IMR-90 (cell line): ENCODE results near the gene F5. TPM values are rescaled to one million over a fixed set of nuclear protein-coding genes. Genes with fewer than 3 reads are reported as not detected.

ENCODE experiments used
- ATAC-seq: fragments of 200-7000 bp; cut with Tn5 transposase; 2 replicates; pipeline ENCODE4 v1.9.1; 2020; ENCODE audit warnings: low read depth, mild to moderate bottlenecking, moderate library complexity
- BruUV-seq: library from RNA; stranded (reverse); fragments of 400-500 nt; replicated peaks from 2 replicates; lab custom pipeline; 2021; lab: Mats Ljungman, UMichigan
- CTCF ChIA-PET: fragments of 300-600 bp; formaldehyde crosslinking; extraction: SDS; loops from one replicate; lab custom pipeline; 2021; ENCODE audit warnings: antibody characterized with exemption; lab: Yijun Ruan, JAX
- POLR2A ChIA-PET: fragments of 300-600 bp; sonication (Branson Sonifier 250); formaldehyde crosslinking; loops from one replicate; lab custom pipeline; 2022; ENCODE audit warnings: antibody characterized with exemption; ENCODE audit not compliant: unreplicated experiment; lab: Charles Lee
- DNase-seq: peaks from one replicate; pipeline ENCODE4 v3.0.0; 2013
- H2AFZ ChIP-seq: replicated peaks from 2 replicates; pipeline ENCODE3; 2013; ENCODE audit warnings: low read length, mild to moderate bottlenecking; ENCODE audit not compliant: poor library complexity
- H2AK5ac ChIP-seq: 2 replicates; pipeline ENCODE4 v1.6.1; 2013; ENCODE audit warnings: low read depth, low read length, inconsistent platforms
- H2AK9ac ChIP-seq: replicated peaks from 2 replicates; pipeline ENCODE3; 2013; ENCODE audit warnings: mild to moderate bottlenecking, low read depth, low read length, moderate library complexity; ENCODE audit not compliant: poor library complexity
- H2BK120ac ChIP-seq: 2 replicates; pipeline ENCODE4 v1.6.1; 2013; ENCODE audit warnings: low read depth, low read length, inconsistent platforms
- H2BK15ac ChIP-seq: 3 replicates; pipeline ENCODE4 v1.6.1; 2013; ENCODE audit warnings: low read depth, low read length, inconsistent platforms
- H2BK20ac ChIP-seq: 2 replicates; pipeline ENCODE4 v1.6.1; 2013; ENCODE audit warnings: low read depth, mild to moderate bottlenecking, inconsistent platforms, low read length, moderate library complexity
- H2BK5ac ChIP-seq: 2 replicates; pipeline ENCODE4 v1.6.1; 2013; ENCODE audit warnings: mild to moderate bottlenecking, low read depth, low read length, inconsistent platforms; ENCODE audit not compliant: poor library complexity, severe bottlenecking
- H3K14ac ChIP-seq: replicated peaks from 2 replicates; pipeline ENCODE4 v1.6.1; 2013; ENCODE audit warnings: low read depth, low read length, inconsistent platforms
- H3K18ac ChIP-seq: 2 replicates; pipeline ENCODE4 v1.6.1; 2013; ENCODE audit warnings: low read depth, low read length, control low read depth
- H3K23ac ChIP-seq: 2 replicates; pipeline ENCODE4 v1.6.1; 2013; ENCODE audit warnings: low read depth, low read length, inconsistent platforms
- H3K27ac ChIP-seq: 2 replicates; pipeline ENCODE4 v1.5.1; 2013; ENCODE audit warnings: mild to moderate bottlenecking, control low read depth, low read length; ENCODE audit not compliant: insufficient read depth
- H3K27me3 ChIP-seq: 2 replicates; pipeline ENCODE4 v1.6.1; 2013; ENCODE audit warnings: low read length; ENCODE audit not compliant: control insufficient read depth, insufficient read depth
- H3K36me3 ChIP-seq: 2 replicates; pipeline ENCODE4 v1.6.1; 2013; ENCODE audit warnings: low read length, mixed read lengths; ENCODE audit not compliant: control insufficient read depth, insufficient read depth
- H3K4ac ChIP-seq: 2 replicates; pipeline ENCODE4 v1.6.1; 2013; ENCODE audit warnings: low read depth, low read length, inconsistent platforms
- H3K4me1 ChIP-seq: 2 replicates; pipeline ENCODE4 v1.6.1; 2013; ENCODE audit warnings: low read length, mixed read lengths; ENCODE audit not compliant: control insufficient read depth, insufficient read depth
- H3K4me2 ChIP-seq: 2 replicates; pipeline ENCODE4 v1.6.1; 2013; ENCODE audit warnings: low read depth, mild to moderate bottlenecking, control low read depth, low read length, moderate library complexity
- H3K4me3 ChIP-seq: 2 replicates; pipeline ENCODE4 v1.5.1; 2013; ENCODE audit warnings: low read depth, mild to moderate bottlenecking, control low read depth, low read length, moderate library complexity; ENCODE audit not compliant: insufficient read depth
- H3K56ac ChIP-seq: 2 replicates; pipeline ENCODE4 v1.6.1; 2013; ENCODE audit warnings: low read length, inconsistent platforms; ENCODE audit not compliant: insufficient read depth; ENCODE audit errors: extremely low read depth
- H3K79me1 ChIP-seq, 2 experiments: 2 replicates each; pipeline ENCODE4 v1.6.1; 2013; ENCODE audit warnings: low read length in 2 of 2, inconsistent platforms in 1 of 2, low read depth in 1 of 2
- H3K9ac ChIP-seq: 2 replicates; pipeline ENCODE4 v1.6.1; 2013; ENCODE audit warnings: low read depth, low read length, control low read depth
- H3K9me1 ChIP-seq: 2 replicates; pipeline ENCODE4 v1.6.1; 2013; ENCODE audit warnings: low read length, inconsistent platforms; ENCODE audit not compliant: insufficient read depth
- H3K9me3 ChIP-seq: 2 replicates; pipeline ENCODE4 v1.6.1; 2013; ENCODE audit warnings: low read length; ENCODE audit not compliant: control insufficient read depth, insufficient read depth
- H4K20me1 ChIP-seq: 2 replicates; pipeline ENCODE4 v1.6.1; 2013; ENCODE audit warnings: low read length, inconsistent platforms; ENCODE audit not compliant: insufficient read depth
- H4K5ac ChIP-seq: 2 replicates; pipeline ENCODE4 v1.6.1; 2013; ENCODE audit warnings: mild to moderate bottlenecking, low read depth, low read length, control low read depth
- H4K8ac ChIP-seq, 2 experiments: 2 replicates each; pipeline ENCODE4 v1.6.1; 2013; ENCODE audit warnings: low read depth in 2 of 2, low read length in 2 of 2, control low read depth in 1 of 2, inconsistent platforms in 1 of 2
- H4K91ac ChIP-seq: 2 replicates; pipeline ENCODE4 v1.6.1; 2013; ENCODE audit warnings: low read depth, low read length, inconsistent platforms; ENCODE audit not compliant: insufficient read depth
- BHLHE40 ChIP-seq: fragments of 150-350 bp; IDR thresholded peaks from 2 replicates; pipeline ENCODE4 v1.6.1; 2016; ENCODE audit warnings: mild to moderate bottlenecking, low read depth, low read length
- CEBPB ChIP-seq: IDR thresholded peaks from 2 replicates; pipeline ENCODE4 v1.6.1; 2012; ENCODE audit warnings: low read depth, low read length, improper control_type of control experiment
- CHD1 ChIP-seq: IDR thresholded peaks from 2 replicates; pipeline ENCODE4 v1.6.1; 2012; ENCODE audit warnings: low read depth, low read length, improper control_type of control experiment
- CTCF ChIP-seq: conservative IDR thresholded peaks from 2 replicates; pipeline ENCODE4 v1.5.1; 2012; ENCODE audit warnings: mild to moderate bottlenecking, low read depth, low read length, improper control_type of control experiment
- ELK1 ChIP-seq: fragments of 150-350 bp; IDR thresholded peaks from 2 replicates; pipeline ENCODE4 v1.6.1; 2016; ENCODE audit warnings: low read depth, mild to moderate bottlenecking, low read length, moderate library complexity, borderline replicate concordance
- MAFK ChIP-seq: IDR thresholded peaks from 2 replicates; pipeline ENCODE4 v1.6.1; 2012; ENCODE audit warnings: low read depth, low read length, improper control_type of control experiment
- MAZ ChIP-seq: IDR thresholded peaks from 2 replicates; pipeline ENCODE4 v1.6.1; 2012; ENCODE audit warnings: low read depth, mild to moderate bottlenecking, low read length, improper control_type of control experiment, moderate library complexity, borderline replicate concordance
- MXI1 ChIP-seq: IDR thresholded peaks from 2 replicates; pipeline ENCODE4 v1.6.1; 2012; ENCODE audit warnings: low read depth, mild to moderate bottlenecking, low read length, moderate library complexity, borderline replicate concordance
- NFE2L2 ChIP-seq: fragments of 150-350 bp; IDR thresholded peaks from 2 replicates; pipeline ENCODE4 v1.6.1; 2016; ENCODE audit warnings: low read depth, mild to moderate bottlenecking, low read length
- POLR2A ChIP-seq: IDR thresholded peaks from 2 replicates; pipeline ENCODE4 v1.6.1; 2012; ENCODE audit warnings: mild to moderate bottlenecking, low read depth, low read length
- RCOR1 ChIP-seq: IDR thresholded peaks from 2 replicates; pipeline ENCODE4 v1.6.1; 2012; ENCODE audit warnings: mild to moderate bottlenecking, low read length, improper control_type of control experiment; ENCODE audit not compliant: insufficient replicate concordance
- RFX5 ChIP-seq: IDR thresholded peaks from 2 replicates; pipeline ENCODE4 v1.8.0; 2012; ENCODE audit warnings: low read depth, mild to moderate bottlenecking, low read length, moderate library complexity
- SMC3 ChIP-seq: fragments of 150-350 bp; IDR thresholded peaks from 2 replicates; pipeline ENCODE4 v1.6.1; 2016; ENCODE audit warnings: low read depth, mild to moderate bottlenecking, antibody characterized with exemption, low read length, moderate library complexity
- USF2 ChIP-seq: fragments of 150-350 bp; IDR thresholded peaks from 2 replicates; pipeline ENCODE4 v1.6.1; 2017; ENCODE audit warnings: mild to moderate bottlenecking, antibody characterized with exemption, low read length, low read depth
- WGBS, 2 experiments: methylation state at CpG; one replicate each; pipeline versions ENCODE4 v1.1.5 to v1.1.7; 2013; ENCODE audit warnings: missing lambda C conversion rate in 2 of 2; ENCODE audit not compliant: insufficient read length in 1 of 2; ENCODE audit errors: extremely low coverage in 2 of 2; 5-methylcytosine and 5-hydroxymethylcytosine counted together
- dilution Hi-C: fragments of 300-500 bp; cut with HindIII; formaldehyde crosslinking; loops from one replicate; pipeline ENCODE4 v1.14.3; 2018; ENCODE audit warnings: low sequenced_read_pairs; ENCODE audit not compliant: unreplicated experiment
- in situ Hi-C: fragments of 300-500 bp; cut with MboI; formaldehyde crosslinking; loops from 3 replicates; pipeline ENCODE4 v1.14.3; 2019; ENCODE audit warnings: low sequenced_read_pairs, inconsistent platforms, mixed read lengths
- intact Hi-C: fragments of 100-400 bp; cut with micrococcal nuclease; formaldehyde crosslinking; loops from 2 replicates; pipeline ENCODE4 v1.10.0; 2022
- polyA plus RNA-seq, 3 experiments: library from polyadenylated mRNA; depleted of rRNA; stranded (reverse); fragments of >200 nt; gene quantifications; 2 replicates each; pipeline ENCODE4 v1.2.3, GENCODE V29; 2012; ENCODE audit warnings: low replicate concordance in 1 of 3
- total RNA-seq: library from RNA; depleted of rRNA; stranded (reverse); fragments of >200 nt; gene quantifications from 2 replicates; pipeline ENCODE4 v1.2.3, GENCODE V29; 2012

F5 gene
- total and polyA plus RNA-seq, 2 of the 4 experiments (the other 2 are of a cell fraction), result not detected

- TF ChIP-seq SMC3, result no peak
- no peak for TF ChIP-seq MAFK
- no peak for TF ChIP-seq CHD1
- TF ChIP-seq ELK1, result no peak
- TF ChIP-seq CEBPB, result no peak
- no peak for TF ChIP-seq USF2
- TF ChIP-seq CTCF, result no peak
- TF ChIP-seq RFX5, result no peak
- TF ChIP-seq BHLHE40, result no peak
- TF ChIP-seq RCOR1, result no peak
- no peak for TF ChIP-seq MXI1
- no peak for TF ChIP-seq MAZ
- no peak for TF ChIP-seq NFE2L2
- TF ChIP-seq POLR2A, result no peak
- Histone ChIP-seq H4K20me1 (no peaks in the 10 kb centered on the region), H3K14ac (no peak overlapping the region), H2AFZ (no peak overlapping the region), H2BK120ac (no peak overlapping the region), H3K4me2 (no peak overlapping the region), H3K9me1 (no peaks in the 10 kb centered on the region), H3K4me3 (no peak overlapping the region), H4K91ac (no peak overlapping the region), H3K9ac (no peak overlapping the region), H3K4me1 (no peaks in the 10 kb centered on the region; the same call in 1 of the 2 replicates), H3K36me3 (no peaks in the 10 kb centered on the region), H2BK5ac (no peak overlapping the region), H3K18ac (no peak overlapping the region), H3K79me1 (no peaks in the 10 kb centered on the region), H4K8ac (no peak overlapping the region), H2BK20ac (no peak overlapping the region), H3K4ac (no peak overlapping the region), H4K5ac (no peak overlapping the region), H3K56ac (no peak overlapping the region), H3K23ac (no peak overlapping the region), H3K27me3 (no peaks in the 10 kb centered on the region), H3K9me3 (no peaks in the 10 kb centered on the region), H3K27ac (no peak overlapping the region), H2AK9ac (no peak overlapping the region), H2AK5ac (no peak overlapping the region), H2BK15ac (no peak overlapping the region)
- in situ Hi-C loops, result no loop called here
- ChIA-PET POLR2A (no interaction called here), CTCF (no interaction called here)
- dilution Hi-C loops, result no loop called here
- intact Hi-C loops, result no loop called here
- DNase-seq, result peak; percentile 25
- 80% methylated on average over 1 of the region's 3 CpGs; no CpG with 5 or more reads in 1 of the 2 experiments for WGBS, 2 experiments
- ATAC-seq, result peak; percentile 54; the same call in 1 of the 2 replicates
- BruUV-seq, result no TSS peak
These were observed 94.4 kb downstream of the F5 start for GRCh38 chr1:169491845-169492281.
